ENCODE results near the gene OLFML2A.
"Not testable (repeated sequence)": the region's sequence is repeated elsewhere in the genome, so short reads cannot be mapped to it uniquely, and the experiment has no call there.

The OLFML2A gene

DNA sequence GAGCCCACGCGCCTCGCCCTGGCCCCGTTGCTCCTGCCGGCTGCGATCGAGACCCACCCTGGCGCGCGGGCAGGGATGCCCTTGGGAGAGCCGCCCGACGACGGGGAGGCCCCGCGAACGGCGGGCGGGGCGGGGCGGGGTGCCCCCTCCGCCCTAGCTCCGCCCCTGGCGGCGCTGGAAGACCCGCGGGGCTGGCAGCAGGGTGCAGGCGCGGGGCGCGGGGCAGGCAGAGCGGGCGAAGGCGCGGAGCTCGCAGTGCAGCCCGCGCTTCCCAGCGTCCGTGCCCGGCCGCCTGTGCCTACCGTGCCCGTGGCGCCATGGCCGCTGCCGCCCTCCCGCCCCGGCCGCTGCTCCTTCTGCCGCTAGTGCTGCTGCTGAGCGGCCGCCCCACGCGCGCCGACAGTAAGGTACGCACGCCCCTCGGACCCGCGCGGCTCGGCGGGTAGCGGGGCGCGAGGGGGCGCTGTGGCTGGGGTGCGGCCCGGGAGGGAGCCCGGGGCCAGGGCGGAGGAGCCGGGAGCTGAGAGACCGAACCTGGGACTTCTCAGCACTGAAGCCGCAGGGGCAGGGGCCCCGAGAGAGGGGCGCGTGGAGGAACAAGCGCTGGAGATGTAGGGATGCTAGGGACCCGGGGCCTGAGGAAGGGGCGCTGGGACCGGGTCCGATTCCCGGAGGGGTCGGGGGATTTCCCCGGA lies at the start of gene OLFML2A:
OLFML2A (plus strand) TSS at position 180 of the 695 bp plus-strand sequence; CDS start at position 318, 138 bp downstream.
- DNase-seq: peak; percentile 41

- DNase-seq: no peak
Observed at GRCh38 chr9:124730772-124731171, 46.2 kb upstream of the OLFML2A start.

GRCh38 chr9:124733964-124734740 lies 42.8 kb upstream of the OLFML2A start:
- no peak for DNase-seq

DNA sequence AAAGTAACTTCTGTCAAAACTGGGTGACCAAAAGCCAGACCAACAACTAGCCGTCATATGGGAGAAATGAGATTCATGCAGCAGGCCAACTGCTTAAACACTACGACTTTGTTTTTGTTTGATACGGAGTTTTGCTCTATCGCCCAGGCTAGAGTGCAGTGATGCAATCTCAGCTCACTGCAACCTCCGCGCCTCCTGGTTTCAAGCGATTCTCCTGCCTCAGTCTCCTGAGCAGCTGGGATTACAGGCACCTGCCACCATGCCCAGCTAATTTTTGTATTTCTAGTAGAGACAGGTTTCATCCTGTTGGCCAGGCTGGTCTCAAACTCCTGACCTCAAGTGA lies 42.2 kb upstream of the OLFML2A start:
- not testable (repeated sequence) for DNase-seq

DNA sequence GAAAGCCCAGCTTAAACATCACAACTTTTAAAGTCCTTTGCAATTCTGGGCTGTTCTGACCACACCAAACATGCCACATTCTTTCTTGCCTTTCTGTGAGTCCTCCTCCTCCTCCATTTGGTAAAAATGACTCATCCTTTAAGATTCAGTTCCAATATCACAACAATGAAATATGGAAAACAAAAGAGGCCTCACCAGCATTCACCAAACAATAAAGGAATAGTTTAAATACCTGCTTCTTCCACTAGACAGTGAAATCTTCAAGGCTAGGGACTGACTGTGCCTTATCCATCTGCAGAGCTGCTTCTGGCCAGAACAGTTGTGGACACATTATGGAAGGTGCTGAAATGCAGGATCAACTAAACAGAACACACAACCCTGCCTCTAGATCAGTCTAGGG lies 41.8 kb upstream of the OLFML2A start:
- DNase-seq: peak; percentile 23

GRCh38 chr9:124738075-124738474 lies 38.9 kb upstream of the OLFML2A start:
- not testable (repeated sequence) for DNase-seq

DNA sequence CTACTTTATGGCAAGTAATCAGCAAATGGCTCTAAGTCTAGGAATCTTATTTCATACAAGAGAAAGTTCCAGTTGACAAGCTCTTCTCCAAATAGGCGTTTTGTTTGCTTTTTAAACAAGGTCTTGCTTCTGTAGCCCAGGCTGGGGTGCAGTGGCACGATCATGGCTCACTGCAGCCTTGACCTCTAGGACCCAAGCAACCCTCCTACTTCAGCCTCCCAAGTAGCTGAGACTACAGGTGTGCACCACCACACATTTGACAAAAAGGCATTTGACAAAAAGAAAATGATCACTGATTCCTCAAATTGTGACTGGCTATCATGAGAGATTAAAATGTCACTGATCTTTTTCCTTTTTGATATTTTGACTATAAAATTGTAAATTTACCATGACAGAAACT lies 37.6 kb upstream of the OLFML2A start:
- DNase-seq: no peak

- no peak for DNase-seq
Observed at GRCh38 chr9:124741149-124741548, 35.8 kb upstream of the OLFML2A start.

DNA sequence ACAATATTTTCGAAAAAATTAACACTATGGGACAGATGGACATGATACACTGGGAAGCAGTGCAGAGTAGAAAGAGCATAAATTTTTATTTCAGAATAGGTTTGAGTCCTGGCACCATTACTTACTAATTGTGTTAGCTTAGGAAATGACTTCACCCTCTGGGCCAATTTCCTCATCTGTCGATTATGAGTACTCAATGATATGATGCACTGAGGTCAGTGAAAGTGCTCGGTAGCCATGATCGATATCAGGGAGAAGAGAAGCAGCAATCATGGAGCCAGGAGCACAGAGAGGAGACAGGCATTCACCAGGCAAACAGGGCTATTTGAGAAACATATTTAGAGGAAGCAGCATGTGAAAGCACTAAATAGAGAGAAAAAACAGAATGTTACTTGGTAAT lies 35.3 kb upstream of the OLFML2A start:
- peak; percentile 34 for DNase-seq

DNA sequence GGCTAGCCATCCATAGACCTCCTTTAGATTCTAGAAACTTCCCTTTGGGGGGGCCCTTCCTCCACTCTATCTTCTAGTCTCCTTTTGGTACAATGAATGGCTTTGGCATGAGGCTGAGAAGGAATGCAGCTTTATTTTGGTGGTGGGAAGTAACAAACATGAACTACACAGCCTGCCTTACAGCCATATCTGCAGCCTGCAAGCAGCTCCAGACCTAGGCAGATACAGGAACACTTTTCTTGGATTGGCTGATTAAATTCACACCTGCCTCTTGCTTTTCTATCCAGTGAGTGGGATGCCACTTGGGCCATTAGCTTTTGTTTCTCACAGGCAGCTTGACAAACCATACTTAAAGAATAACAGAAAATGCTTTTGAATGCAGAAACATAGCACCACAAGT lies 34.0 kb upstream of the OLFML2A start:
- no peak for DNase-seq

- DNase-seq: no peak
Observed at GRCh38 chr9:124743686-124744348, 33.1 kb upstream of the OLFML2A start.

DNA sequence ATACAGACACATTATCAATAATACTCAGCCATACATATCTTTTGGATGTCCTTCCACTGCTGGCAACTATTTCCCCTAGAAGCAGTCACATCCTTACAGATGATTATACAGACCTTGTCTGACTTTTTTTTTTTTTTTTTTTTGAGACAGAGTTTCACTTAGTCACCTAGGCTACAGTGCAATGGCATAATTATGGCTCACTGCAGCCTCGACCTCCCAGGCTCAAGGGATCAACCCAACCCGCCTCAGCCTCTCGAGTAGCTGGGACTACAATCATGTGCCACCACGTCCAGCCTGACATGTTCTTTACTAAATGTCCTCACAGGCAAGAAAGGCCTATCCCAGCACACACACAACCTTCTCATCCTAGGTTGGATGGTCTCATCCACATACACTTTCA lies 29.9 kb upstream of the OLFML2A start:
- DNase-seq: no peak

DNA sequence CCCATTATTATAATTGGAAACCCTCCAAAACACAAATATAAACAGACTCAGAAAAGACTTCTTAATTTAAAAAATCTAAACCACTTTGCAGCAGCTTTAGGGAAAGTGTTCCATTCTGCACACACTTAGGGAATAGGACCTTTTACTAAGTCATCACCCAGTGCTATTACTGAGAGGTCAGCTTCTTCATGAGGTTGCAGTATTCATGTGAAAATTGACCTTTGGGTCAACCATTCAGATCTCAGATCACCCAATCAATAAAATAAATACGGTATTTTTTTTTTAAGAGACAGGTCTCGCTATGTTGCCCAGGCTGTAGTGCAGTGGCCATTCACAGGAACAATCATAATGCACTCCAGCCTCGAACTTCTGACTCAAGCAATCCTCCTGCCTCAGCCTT lies 27.6 kb upstream of the OLFML2A start:
- no peak for DNase-seq

DNA sequence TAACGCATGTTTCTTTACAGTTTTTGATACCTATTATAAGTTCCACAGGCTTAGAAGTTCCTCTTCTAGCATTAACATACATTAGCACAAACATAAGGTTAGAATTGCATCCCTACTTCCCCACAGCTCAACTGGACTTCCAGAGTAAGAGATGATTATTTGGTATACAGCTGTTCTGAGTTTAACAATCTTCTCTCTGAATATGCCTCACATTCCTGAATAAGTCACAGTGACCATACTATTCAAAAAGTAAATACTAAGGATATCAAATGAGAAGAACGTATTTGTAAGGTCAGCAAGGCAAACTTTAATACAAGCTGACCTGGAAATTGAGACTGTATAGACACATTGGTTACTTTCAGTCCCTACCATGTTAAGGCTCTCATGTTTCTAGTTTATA lies 27.2 kb upstream of the OLFML2A start:
- DNase-seq: no peak

DNA sequence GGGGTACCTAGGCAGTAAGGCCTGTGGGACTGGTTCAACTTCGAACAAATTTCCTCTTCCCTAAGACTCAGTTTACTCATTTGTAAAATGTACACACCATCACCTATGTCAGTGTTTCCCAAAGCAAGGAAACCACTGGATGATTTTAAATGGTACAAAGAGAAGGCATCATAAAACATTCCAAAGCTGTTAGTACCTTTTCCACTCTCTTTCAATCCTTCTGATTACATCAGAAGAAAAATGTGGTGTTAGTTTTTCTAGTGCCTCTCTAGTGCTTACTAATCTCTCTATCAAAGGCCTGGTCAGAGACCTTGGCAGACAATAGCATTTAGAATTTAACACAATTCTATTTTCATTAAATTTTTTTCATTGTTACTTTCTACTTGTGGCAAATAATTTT lies 24.0 kb upstream of the OLFML2A start:
- DNase-seq: no peak

GRCh38 chr9:124754289-124754688 lies 22.6 kb upstream of the OLFML2A start:
- no peak for DNase-seq

DNA sequence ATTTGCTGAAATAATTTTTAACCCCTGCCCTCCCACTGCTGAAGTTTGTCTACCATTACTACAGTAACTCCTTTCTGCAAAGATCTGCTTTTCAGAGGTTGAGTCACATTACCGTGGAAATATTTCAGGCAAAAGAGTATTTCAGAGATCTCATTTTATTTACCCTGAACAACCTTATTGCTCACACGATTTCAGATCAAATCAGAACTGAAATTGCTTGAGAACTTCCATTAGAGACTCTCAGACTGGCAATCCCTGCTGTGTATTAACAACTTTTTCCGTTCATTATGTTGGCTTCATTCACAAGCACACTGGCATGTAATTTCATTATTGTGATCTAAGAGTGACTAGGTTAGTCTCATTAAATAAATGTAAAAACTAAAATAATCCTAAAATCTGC lies 21.9 kb upstream of the OLFML2A start:
- no peak for DNase-seq

- DNase-seq: no peak
Observed at GRCh38 chr9:124756011-124756410, 20.9 kb upstream of the OLFML2A start.

DNA sequence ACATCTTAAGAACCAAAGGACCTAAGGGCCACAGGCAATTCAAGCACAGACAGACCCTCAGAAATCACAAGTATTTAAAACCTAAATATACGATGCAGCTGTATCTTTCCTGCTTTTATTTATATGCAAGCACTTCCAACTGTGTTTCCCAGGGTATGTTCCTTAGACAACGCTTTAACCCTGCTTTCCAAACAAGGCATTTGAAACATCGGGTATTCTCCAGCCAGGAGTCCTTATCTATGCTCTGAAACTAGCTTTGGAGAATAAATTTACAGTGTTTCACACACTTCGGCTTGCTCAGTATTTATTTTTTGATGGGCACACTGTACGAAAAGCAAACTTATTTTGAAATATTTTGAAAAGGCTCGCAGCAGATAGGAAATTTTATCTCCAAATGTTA lies 19.3 kb upstream of the OLFML2A start:
- DNase-seq: no peak

GRCh38 chr9:124758061-124758460 lies 18.9 kb upstream of the OLFML2A start:
- DNase-seq: peak; percentile 86

DNA sequence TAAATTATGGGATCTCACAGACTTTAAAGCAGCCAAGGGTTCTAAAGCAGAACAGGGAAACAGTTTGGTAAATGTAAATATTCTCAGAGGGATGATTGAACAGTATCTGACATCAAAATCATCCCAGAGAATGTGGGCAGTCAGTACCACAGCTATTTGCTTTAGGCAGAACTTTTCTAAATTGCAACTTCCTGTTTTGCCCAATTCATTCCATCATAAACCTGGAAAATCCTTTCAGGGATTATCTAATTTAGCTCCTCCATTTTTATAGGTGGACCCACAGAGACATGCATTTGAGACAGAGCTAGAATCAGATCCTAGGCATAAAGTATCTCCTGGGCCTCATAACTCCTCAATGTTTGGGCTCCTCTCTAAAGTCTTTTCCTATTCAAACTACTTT lies 18.2 kb upstream of the OLFML2A start:
- peak; percentile 18 for DNase-seq

DNA sequence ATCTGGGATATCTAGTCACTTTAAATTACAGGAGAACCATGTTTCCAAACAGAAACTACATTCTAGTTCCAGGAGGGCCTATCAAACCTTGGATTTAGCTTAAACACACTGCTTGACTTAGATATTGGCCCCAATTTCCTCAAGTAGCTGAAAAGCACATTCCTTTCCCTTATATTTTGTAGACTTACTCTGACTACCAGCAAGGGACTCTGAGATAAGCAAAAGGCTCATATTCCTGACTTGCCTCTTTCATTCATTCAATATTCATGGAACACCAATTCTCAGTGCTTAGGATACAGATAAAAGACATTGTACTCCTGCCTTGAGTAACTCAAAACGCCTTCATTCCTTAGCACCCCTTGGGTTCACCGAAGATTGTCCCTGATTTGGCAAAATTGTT lies 17.6 kb upstream of the OLFML2A start:
- no peak for DNase-seq

DNA sequence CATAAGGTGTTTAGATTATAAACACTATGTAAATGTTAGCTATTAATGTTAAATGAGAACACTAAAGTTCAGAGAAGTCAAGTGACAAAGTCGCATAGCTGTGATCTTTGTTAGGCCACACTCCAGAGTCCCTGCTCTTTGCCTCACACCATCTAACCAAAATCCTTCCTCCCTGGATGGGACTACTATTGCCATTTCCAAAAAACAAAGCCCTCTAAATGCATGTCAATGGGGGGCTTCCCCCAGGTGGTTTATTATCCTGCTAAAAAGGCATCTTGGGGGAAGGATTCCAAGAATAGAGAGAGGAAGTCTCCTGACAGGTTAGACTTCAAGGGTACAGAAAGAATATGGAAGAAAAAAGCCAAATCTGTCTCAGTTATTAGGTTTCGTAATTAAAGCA lies 16.2 kb upstream of the OLFML2A start:
- DNase-seq: no peak

DNA sequence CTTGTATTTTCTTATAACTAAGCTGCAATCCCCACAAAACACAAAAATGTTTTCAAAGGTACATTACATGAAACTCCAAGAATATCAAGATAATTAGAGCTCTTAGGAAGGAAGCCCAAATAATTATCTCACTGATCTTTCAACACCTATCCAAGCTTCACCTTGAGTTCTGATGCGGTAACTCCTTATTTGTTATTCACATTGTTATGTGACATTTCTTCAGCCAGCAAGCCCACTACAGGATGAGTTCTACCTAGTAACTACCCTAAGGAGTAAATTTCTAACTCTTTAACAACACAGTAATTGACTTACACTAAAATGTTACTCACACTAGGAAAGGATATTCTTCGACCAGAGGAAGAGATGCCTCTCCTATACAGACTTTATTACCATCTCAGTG lies 15.7 kb upstream of the OLFML2A start:
- no peak for DNase-seq

Measured in suppressor macrophage treated with lipopolysaccharide for 4 hours (primary cell).